HG03064 (cell line): ENCODE measurements around the gene FRMD4A.
"Not testable (repeated sequence)": the region's sequence is repeated elsewhere in the genome, so short reads cannot be mapped to it uniquely, and the experiment has no call there.

Experiments
- ATAC-seq: cut with Tn5 transposase; IDR thresholded peaks from one replicate; pipeline ENCODE4 v1.9.1; 2021; ENCODE audit warnings: low read depth; ENCODE audit not compliant: unreplicated experiment

FRMD4A gene

DNA sequence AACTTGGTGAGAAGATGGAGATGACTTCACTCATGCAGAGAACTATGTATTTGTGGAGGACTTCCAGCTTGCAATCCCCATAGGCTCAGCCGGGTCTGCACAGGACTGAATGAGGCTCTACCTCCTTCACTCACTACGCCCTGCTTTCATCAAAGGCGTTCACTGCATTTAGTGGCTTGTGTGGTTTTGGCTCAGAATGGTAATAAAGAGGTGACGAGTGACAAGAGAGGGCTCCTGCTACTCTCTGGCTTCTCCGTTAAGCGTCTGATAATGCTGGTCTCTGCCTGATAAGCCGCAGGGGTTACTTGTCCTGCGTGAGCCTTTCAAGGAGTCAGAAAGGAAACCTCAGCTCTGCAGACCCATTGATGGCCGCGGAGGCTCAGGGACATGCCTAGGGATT is 400.6 kb downstream of the FRMD4A start:
- ATAC-seq = no peak

DNA sequence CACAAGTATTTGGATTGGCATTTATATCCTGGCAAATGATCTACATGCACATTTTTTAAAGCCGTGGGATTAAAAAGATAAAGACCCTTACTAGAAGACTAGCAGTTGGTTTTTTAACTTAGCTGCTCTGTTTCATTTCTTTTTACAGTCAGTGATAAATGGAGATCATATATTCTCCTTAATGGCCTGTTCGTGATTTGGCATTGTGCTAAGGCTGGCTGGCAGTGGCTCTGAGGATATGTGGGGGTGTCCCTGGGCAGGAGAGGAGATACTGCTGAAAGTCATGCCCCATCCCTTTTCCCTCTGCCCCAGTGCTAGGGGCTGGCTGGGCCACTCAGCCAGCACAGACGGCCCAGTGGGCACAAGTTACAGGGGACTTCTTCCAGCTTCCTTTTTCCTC is 402.3 kb downstream of the FRMD4A start:
- no peak for ATAC-seq

- no peak for ATAC-seq
Measured at GRCh38 chr10:13925971-13926780, 404.5 kb downstream of the FRMD4A start.

DNA sequence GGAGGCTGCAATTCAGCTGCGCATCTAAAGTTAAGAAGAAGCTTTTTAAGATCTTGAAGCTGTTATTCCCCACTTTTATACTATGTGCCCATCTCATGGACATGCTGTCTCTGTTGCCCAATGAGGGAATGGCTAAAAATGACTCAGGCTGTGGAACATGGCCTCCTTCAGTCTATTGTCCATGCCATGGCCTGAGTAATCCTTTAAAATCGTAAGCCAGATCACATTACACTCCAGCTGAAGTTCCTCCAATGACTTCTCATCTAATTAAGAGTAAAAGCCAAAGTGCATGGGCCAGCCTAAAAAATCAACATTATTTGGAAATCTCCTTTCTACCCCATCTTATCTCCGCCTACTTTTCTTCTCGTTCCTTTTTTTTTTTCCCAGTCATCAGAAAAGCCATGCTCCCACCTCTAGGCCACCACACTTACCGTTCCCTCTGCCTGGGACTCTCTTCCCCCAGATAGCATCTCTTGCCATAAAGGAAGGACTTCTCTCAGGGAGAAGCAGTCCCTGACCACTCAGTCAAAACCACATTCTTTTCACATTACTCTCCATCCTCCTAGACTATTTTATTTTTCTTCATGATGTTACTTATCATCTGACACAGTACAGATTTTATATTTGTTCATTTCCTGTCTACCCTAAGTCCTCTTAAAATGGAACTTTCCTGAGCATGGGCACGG is 406.5 kb downstream of the FRMD4A start:
- no peak for ATAC-seq

GRCh38 chr10:13922586-13922985 is 408.1 kb downstream of the FRMD4A start:
- no peak for ATAC-seq

DNA sequence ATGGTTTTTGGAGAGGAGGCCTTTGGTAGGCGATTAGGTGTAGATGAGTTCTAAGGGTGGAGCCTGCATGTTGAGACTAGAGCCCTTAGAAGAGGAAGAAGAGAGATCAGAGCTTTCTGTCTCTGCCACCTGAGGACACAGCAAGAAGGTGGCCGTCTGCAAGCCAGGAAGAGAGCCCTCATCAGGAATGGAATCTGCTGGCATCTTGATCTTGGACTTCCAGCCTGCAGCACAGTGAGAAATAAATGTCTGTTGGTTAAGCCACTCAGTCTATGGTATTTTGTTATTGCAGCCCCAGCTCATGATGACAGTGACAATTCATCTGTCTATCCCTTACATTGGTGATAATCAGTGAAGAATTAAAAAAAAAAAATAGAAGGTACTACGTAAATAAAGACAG is 408.8 kb downstream of the FRMD4A start:
- no peak for ATAC-seq

DNA sequence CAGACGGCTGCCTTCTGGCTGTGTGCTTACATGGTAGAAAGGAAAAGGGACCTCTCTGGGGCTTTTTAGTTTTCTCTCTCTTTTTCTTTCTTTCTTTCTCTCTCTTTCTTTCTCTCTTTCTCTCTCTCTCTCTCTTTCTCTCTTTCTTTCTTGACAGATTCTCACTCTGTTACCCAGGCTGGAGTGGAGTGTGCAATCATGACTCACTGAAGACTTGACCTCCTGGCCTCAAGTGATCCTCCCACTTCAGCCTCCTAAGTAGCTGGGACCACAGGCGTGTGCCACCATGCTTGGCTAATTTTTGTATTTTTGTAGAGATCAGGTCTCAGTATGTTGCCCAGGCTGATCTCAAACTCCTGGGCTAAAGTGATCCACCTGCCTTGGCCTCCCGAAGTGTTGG is 409.6 kb downstream of the FRMD4A start:
- ATAC-seq = not testable (repeated sequence)

DNA sequence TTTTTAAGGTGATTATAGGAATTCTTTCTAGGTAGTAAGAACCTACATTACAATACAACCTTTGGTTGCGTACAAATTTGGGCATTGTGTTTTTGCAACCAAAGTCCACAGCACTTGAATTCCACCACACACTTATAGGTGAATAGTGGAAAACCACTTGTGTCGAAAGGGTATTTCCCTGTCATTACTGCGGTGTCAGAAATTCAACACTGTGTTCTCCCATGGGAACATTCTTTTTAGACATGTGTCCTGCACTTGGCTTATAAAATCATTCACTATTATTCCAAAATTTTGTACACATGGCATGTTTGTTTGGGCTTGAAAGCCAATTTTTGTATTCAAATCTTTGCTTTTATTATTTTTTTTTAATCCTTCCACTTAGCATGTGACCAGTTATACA is 410.3 kb downstream of the FRMD4A start:
- ATAC-seq = no peak

DNA sequence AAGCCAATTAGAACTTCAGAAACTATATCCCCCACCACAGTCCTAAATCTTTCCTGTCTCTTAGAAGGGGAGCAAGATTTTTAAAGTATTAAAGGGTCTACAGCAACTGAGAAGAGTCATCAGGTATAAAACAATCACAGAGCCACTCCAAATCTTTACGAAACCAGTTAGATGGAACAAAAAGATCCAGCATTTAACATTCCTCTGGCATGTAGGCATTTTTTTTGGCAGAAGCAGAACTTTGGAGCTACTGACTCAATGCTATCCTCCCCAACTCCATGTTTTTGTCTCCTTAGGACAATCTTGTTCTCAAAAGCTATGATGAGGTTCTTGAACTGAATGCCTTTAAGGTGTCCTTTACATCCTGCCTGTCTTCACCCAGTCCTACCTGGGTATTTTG is 410.7 kb downstream of the FRMD4A start:
- no peak for ATAC-seq

DNA sequence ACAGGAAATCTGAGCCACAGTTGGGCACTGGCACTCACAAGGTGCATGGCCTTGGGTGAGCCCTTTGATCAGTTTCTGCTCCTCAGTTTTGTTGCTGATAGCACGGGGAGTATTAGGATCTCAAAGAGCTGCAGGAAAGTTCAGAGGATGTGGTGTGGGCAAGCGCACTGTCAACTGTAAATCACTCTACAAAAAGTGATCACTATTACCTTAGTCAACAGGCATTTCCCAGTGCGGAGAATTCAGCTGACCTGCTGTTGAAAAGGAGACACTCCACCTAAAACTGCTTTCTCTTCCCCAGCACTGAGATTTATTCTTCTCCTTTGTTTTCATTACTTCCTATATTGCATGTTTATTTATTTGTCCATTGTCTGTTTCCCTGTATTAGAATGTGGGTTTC is 412.9 kb downstream of the FRMD4A start:
- no peak for ATAC-seq

- no peak for ATAC-seq
Measured at GRCh38 chr10:13916384-13916947, 414.3 kb downstream of the FRMD4A start.

- ATAC-seq = no peak
Measured at GRCh38 chr10:13915710-13916109, 415.0 kb downstream of the FRMD4A start.

GRCh38 chr10:13913897-13914296 is 416.8 kb downstream of the FRMD4A start:
- no peak for ATAC-seq

GRCh38 chr10:13911821-13912520 is 418.8 kb downstream of the FRMD4A start:
- no peak for ATAC-seq

GRCh38 chr10:13909516-13910258 is 421.0 kb downstream of the FRMD4A start:
- ATAC-seq = no peak

DNA sequence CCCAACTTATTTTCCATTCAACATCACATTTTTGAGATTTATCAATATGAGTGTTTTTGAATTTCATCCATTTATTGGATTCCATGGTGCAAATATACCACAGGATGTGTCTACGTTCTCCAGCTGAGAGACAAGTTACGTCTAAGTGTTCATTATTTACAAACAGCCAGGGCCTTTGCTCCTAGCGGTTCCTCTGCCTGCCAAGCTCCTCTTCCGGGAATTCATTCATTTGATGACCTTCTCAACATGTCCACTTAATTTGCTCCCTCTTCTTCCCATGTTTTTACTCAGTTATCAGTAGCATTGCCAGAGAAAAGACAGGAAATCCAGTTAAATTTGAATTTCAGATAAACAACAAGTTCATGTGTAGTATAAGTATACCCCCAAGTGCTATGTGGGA is 422.2 kb downstream of the FRMD4A start:
- ATAC-seq = no peak

GRCh38 chr10:13907570-13907969 is 423.2 kb downstream of the FRMD4A start:
- no peak for ATAC-seq

- ATAC-seq = no peak
Measured at GRCh38 chr10:13905281-13905680, 425.4 kb downstream of the FRMD4A start.

DNA sequence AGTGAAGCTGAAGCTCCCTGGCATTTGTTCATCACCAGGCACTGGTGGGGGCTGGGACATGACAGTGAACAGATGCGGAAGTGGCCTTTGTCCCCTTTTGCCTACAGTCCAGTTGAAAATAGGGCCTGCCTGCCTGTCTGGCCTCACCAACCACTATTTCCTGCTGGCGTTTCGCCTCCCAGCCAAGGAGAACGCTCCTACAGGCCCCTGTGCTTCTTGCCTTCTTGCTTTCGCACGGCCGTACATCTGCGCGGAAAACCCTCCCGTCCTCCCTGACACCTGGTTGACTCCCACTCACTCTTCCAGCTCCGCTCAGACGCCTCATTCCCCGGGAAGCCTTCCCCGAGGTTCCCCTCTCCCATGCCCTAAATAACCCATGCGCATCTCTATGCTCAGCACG is 426.7 kb downstream of the FRMD4A start:
- ATAC-seq = no peak

DNA sequence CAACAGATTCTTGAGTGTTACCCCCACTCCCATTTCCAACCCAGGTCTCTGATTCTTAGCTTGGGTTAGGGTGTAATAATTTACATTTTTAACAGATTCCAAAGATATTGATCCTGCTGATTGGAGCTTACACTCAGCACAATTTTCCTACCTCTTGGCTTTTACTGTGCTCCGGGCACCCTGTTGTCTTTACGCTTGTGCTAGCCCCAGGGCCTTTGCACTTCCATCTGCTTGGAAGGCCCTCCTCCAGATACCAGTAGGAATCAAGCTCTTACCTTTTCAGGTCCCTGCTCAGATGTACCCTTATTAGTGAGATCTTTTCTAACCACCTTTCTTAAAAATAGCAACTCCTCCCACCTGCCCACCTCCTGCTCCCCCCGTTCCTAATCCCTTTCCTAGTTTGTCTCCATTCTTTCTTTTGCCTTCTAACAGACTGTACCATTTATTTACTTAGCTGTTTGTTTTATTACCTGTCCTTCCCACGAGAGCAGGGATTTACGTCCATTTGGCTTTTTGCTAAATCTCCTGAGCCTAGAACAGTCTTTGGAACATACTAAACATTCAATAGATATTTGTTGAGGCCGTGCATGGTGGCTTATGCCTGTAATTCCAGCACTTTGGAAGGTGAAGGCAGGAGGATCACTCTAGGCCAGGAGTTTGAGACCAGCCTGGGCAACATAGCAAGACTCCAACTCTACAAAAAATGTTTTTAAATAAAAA is 427.7 kb downstream of the FRMD4A start:
- ATAC-seq = no peak
